GM03348 (cell line): ENCODE data around the gene BMPR2.
"Not testable (repeated sequence)": the region's sequence is repeated elsewhere in the genome, so short reads cannot be mapped to it uniquely, and the experiment has no call there.

Experiments used
- DNase-seq: peaks from one replicate; pipeline ENCODE4 v3.0.0; 2012; ENCODE audit warnings: low spot score

BMPR2 gene

DNA sequence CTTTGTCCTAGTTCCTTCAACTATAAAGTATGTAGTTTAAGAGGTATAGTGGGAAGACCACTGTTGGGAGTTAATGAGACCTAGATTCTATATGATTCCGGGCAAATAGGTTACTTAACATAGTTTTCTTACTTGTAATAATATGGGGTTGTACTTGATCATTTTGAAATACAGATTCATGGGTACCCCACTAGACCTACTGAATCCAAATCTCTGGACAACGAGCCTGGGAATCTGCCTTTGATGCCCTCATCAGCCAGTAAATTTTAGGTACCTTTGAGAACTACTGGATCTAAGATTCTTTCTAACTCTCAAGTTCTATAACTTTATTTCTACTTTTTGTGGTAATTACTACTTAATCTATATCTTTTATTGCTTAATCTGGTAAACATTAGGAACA is 6.6 kb downstream of the BMPR2 start:
- DNase-seq = no peak

- not testable (repeated sequence) for DNase-seq
Measured at GRCh38 chr2:202386495-202386894, 10.4 kb downstream of the BMPR2 start.

GRCh38 chr2:202387608-202388342 is 11.6 kb downstream of the BMPR2 start:
- peak; percentile 23 for DNase-seq

- no peak for DNase-seq
Measured at GRCh38 chr2:202400941-202401340, 24.8 kb downstream of the BMPR2 start.

GRCh38 chr2:202405798-202406197 is 29.7 kb downstream of the BMPR2 start:
- DNase-seq = no peak

DNA sequence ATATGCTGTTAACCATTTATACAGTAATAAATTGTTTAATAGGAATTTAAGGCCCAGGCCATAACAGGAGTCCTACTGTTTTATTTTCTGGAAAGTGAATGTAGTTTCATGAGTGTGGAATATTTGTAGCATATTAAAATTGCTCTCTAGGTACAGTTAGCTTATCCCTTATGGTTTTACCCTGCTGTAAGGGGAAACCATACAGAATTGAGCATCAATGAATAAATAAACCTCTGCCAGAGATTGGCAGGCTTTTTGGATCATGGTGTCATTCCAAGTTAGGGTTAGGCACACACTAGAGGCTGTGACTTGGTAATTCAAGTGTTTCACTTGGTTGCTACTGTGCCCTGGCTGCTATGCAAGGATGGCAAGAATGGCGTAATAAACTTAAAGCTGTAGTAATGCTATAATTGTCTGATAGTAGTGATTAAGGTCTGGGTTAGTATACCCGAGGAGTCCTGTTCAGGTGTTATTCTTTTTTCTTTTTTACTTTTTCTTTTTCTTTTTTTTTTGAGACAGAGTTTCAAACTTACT is 30.4 kb downstream of the BMPR2 start:
- peak; percentile 13 for DNase-seq

- DNase-seq = no peak
Measured at GRCh38 chr2:202408546-202409140, 32.5 kb downstream of the BMPR2 start.

DNA sequence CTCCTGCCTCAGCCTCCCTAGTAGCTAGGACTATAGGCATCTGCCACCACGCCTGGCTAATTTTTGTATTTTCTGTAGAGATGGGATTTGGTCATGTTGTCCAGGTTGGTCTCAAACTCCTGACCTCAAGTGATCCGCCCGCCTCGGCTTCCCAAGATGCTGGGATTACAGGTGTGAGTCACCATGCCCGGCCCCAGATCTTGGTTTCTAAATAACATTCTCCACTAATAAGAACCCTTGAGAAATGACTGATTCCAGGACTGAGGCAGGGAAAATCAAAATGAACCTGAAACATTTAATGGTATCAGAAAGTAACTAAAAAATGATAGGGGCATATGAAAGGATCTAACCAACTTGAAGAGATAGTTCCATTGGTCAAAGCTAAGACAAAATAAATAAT is 34.0 kb downstream of the BMPR2 start:
- no peak for DNase-seq

GRCh38 chr2:202411097-202411496 is 35.0 kb downstream of the BMPR2 start:
- DNase-seq = no peak

DNA sequence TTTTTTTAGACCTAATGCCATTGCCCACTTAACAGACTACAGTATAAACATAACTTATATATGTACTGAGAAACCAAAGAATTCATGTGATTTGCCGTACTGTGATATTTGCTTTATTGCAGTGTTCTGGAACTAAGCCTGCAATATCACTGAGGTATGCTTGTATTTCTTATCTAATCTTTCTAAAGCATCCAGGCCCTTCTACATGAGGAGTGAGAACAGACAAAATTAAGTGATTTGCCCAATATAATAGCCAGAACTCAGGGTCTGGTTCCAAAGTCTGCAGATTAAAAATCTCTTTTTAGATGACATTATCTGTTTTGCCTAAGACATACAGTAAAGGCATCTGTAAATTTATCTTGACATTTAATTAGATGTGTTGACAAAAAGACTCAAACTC is 41.9 kb downstream of the BMPR2 start:
- DNase-seq = no peak

DNA sequence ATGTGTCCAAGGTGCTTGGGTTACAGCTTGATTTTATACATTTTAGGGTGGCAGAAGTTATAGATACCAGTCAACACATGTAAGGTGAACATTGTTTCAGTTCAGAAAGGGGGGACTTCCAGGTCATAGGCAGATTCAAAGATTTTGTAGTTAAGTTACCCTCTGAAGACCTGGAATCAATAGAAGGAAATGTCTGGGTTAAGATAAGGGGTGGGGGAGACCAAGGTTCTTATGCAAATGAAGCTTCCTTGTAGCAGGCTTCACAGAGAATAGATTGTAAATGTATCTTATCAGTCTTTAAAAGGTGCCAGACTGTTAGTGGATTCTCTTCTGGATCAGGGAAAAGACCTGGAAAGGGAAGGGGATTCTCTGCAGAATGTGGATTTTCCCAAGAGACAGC is 42.4 kb downstream of the BMPR2 start:
- DNase-seq = no peak

GRCh38 chr2:202423139-202423538 is 47.0 kb downstream of the BMPR2 start:
- DNase-seq = no peak

GRCh38 chr2:202425036-202425435 is 48.9 kb downstream of the BMPR2 start:
- DNase-seq = no peak

GRCh38 chr2:202426751-202427150 is 50.6 kb downstream of the BMPR2 start:
- DNase-seq = no peak

GRCh38 chr2:202429164-202429980 is 53.2 kb downstream of the BMPR2 start:
- peak; percentile 50 for DNase-seq

DNA sequence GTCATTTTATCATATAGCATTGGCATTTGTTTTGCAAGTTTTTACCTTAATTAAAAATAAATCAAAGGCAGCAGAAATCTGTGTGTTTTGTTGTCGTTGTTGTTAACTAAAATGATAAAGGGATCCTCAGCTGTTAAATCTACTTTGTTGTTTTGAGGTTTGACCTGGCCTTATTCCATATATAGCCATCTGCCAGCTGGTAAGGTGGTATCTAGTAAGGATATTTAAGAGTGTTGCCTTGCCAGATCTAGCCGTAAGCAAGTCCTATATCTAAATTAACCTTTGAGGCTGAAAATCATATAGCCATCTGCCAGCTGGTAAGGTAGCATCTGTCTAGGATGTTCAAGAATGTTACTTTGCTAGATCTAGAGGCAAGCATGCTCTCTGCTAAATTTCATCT is 56.6 kb downstream of the BMPR2 start:
- no peak for DNase-seq

DNA sequence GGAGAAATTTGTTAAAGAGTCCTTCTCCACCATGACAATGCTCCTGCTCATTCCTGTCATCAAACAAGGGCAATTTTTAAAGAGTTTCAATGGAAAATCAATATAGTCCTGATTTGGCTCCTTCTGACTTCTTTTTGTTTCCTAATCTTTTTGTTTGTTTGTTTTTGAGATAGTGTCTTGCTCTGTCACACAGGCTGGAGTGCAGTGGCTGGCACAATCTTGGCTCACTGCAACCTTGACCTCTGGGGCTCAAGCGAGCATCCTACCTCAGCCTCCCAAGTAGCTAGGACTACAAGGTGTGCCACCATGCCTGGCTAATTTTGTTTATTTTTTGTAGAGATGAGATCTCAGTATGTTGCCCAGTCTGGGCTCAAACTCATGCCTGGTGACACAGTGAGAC is 58.3 kb downstream of the BMPR2 start:
- no peak for DNase-seq

DNA sequence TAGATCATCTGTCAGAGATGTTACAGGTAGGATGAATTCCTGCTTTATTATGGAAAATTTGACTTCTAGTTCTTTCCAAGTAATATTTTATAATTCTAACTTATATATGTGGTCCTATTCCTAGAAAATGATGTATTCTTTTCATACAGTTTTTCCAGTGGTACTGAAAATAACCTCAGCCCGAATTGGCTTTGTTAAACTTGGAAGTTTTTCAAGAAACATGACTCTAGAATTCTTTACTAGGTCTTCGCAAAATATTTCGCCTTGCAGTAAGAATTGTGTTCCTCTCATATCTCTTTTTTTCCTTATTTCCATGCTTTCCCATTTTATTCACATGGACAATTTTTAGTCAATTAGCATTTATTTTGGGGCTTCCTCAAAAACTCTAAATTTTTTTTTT is 60.5 kb downstream of the BMPR2 start:
- DNase-seq = peak; percentile 19

- not testable (repeated sequence) for DNase-seq
Measured at GRCh38 chr2:202440117-202440516, 64.0 kb downstream of the BMPR2 start.

- DNase-seq = no peak
Measured at GRCh38 chr2:202442882-202443281, 66.8 kb downstream of the BMPR2 start.

DNA sequence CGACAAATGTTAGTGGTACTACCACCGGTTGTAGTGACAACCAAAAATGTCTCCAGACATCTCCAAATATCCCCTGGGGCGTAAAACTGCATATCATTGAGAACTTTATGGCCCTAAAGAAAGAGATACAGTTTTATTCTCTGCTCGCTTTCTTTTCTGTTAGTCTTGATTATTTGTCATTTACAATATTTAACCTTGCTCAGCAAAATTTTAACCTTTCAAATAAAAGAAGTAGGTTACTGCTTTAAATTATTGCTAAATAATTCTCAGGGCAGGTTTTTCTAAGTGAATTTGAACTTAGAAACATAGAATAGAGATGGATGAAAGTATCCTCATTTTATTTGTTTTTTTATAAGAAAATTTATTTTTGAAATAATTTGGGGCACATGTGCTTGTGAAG is 67.9 kb downstream of the BMPR2 start:
- no peak for DNase-seq

- no peak for DNase-seq
Measured at GRCh38 chr2:202449344-202449743, 73.2 kb downstream of the BMPR2 start.

DNA sequence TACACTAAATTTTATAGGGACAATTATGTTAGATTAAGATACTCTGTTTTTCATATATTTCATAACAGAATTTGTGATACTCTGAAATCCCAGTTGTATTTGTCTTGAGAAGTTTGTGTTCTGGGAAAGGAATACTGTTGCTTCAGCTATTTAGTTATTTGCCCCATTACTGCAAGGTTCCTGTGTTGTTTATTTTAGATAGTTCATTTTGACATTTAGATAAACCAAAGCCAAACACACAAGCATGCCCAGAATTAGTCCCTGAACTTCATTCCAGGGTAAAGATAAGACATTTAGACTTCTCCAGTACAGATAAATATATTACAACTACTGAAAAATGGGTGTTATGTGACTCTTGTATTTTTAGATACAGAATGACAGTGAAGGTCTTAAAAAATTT is 74.7 kb downstream of the BMPR2 start:
- no peak for DNase-seq
